Naive thymus-derived CD4-positive, alpha-beta T cell (primary cell): ENCODE data around the gene CERT1. TPM values are rescaled to one million over a fixed set of nuclear protein-coding genes. Genes with fewer than 3 reads are reported as not detected.
A peak's percentile ranks its signal among the peaks of the same experiment; 100 is the strongest.
"Not testable (repeated sequence)": the region's sequence is repeated elsewhere in the genome, so short reads cannot be mapped to it uniquely, and the experiment has no call there.

ENCODE experiments used
- ATAC-seq: fragments of 150-1000 bp; cut with Tn5 transposase; 2 replicates; pipeline ENCODE4 v1.10.0; 2021; ENCODE audit warnings: mild to moderate bottlenecking, moderate library complexity
- CTCF ChIA-PET: fragments of 350-600 bp; sonication (Branson Sonifier 250); formaldehyde crosslinking; loops from one replicate; lab custom pipeline; 2021; ENCODE audit warnings: antibody characterized with exemption; lab: Charles Lee
- POLR2A ChIA-PET: fragments of 350-600 bp; sonication (Branson Sonifier 250); formaldehyde crosslinking; loops from one replicate; lab custom pipeline; 2021; ENCODE audit warnings: antibody characterized with exemption, inconsistent platforms; lab: Charles Lee
- DNase-seq, 9 donors: peaks; one replicate each; pipeline versions ENCODE4 v3.0.0 to v3.0.0-alpha.2; 2020 to 2022; ENCODE audit warnings: mixed read lengths in 1 of 9
- H3K27ac ChIP-seq: one replicate; pipeline ENCODE4 v1.7.0; 2013; ENCODE audit warnings: mild to moderate bottlenecking, low read depth, low read length, moderate library complexity
- H3K27me3 ChIP-seq, 2 donors: one replicate each; pipeline ENCODE4 v1.7.0; 2013; ENCODE audit warnings: low read length in 2 of 2, mild to moderate bottlenecking in 2 of 2, moderate library complexity in 2 of 2; ENCODE audit not compliant: control insufficient read depth in 2 of 2, insufficient read depth in 2 of 2
- H3K36me3 ChIP-seq, 3 experiments: 1 replicate in 2 of 3; 2 replicates in 1 of 3; pipeline ENCODE4 v1.7.0; 2013; ENCODE audit warnings: low read length in 3 of 3, mild to moderate bottlenecking in 3 of 3, moderate library complexity in 1 of 3; ENCODE audit not compliant: insufficient read depth in 3 of 3, control insufficient read depth in 2 of 3
- H3K4me1 ChIP-seq, 2 donors: one replicate each; pipeline ENCODE4 v1.7.0; 2013; ENCODE audit warnings: low read length in 2 of 2, mild to moderate bottlenecking in 2 of 2, moderate library complexity in 1 of 2; ENCODE audit not compliant: control insufficient read depth in 2 of 2, insufficient read depth in 2 of 2
- H3K4me3 ChIP-seq: 2 replicates; pipeline ENCODE4 v1.7.0; 2013; ENCODE audit warnings: mild to moderate bottlenecking, low read length
- H3K9me3 ChIP-seq, 3 experiments: 1 replicate in 2 of 3; 2 replicates in 1 of 3; pipeline ENCODE4 v1.7.0; 2013; ENCODE audit warnings: low read length in 3 of 3; ENCODE audit not compliant: control insufficient read depth in 2 of 3
- H3K27ac Mint-ChIP-seq, 9 donors: one replicate each; pipeline ENCODE4 v1.8.0; 2020 to 2022; ENCODE audit warnings: mixed read lengths in 9 of 9, mild to moderate bottlenecking in 8 of 9, moderate library complexity in 5 of 9, inconsistent platforms in 2 of 9
- H3K27me3 Mint-ChIP-seq, 5 donors: one replicate each; pipeline ENCODE4 v1.8.0; 2021 to 2022; ENCODE audit warnings: mixed read lengths in 5 of 5, mild to moderate bottlenecking in 1 of 5
- H3K36me3 Mint-ChIP-seq, 5 donors: one replicate each; pipeline ENCODE4 v1.8.0; 2020 to 2022; ENCODE audit warnings: mixed read lengths in 5 of 5, mild to moderate bottlenecking in 3 of 5, inconsistent platforms in 1 of 5
- H3K4me1 Mint-ChIP-seq, 7 donors: one replicate each; pipeline ENCODE4 v1.8.0; 2020 to 2022; ENCODE audit warnings: mixed read lengths in 7 of 7, mild to moderate bottlenecking in 3 of 7, inconsistent platforms in 1 of 7
- H3K4me3 Mint-ChIP-seq, 10 donors: one replicate each; pipeline ENCODE4 v1.8.0; 2020 to 2022; ENCODE audit warnings: mild to moderate bottlenecking in 10 of 10, mixed read lengths in 10 of 10, moderate library complexity in 6 of 10, inconsistent platforms in 2 of 10
- H3K9me3 Mint-ChIP-seq, 11 donors: one replicate each; pipeline ENCODE4 v1.8.0; 2020 to 2022; ENCODE audit warnings: mixed read lengths in 11 of 11, mild to moderate bottlenecking in 4 of 11, inconsistent platforms in 1 of 11, moderate library complexity in 1 of 11
- intact Hi-C, 2 donors: fragments of 100-400 bp; cut with micrococcal nuclease; formaldehyde crosslinking; loops; one replicate each; pipeline ENCODE4 v1.15.1; 2023
- polyA plus RNA-seq, 2 donors: library from polyadenylated mRNA; unstranded; fragments of 300-500 nt; fragmentation: Illumina TruSeq; gene quantifications; one replicate each; pipeline ENCODE4 v1.2.3, GENCODE V29; 2021
- total RNA-seq, 6 experiments: library from RNA in 5 of 6; stranded (reverse) in 5 of 6; gene quantifications; 1 replicate in 5 of 6; 2 replicates in 1 of 6; pipeline ENCODE4 v1.2.3 and lab custom pipeline; 2021 to 2026

The CERT1 gene
- total and polyA plus RNA-seq, 7 experiments from 2014 or later, result 13.3 to 60.4 (median 37.7) TPM

- peaks cover 0 to 10% (median 0%) of the 10 kb centered on the region in 3 experiments for H3K36me3 ChIP-seq
- DNase-seq, H3K4me3 ChIP-seq, ATAC-seq, H3K9me3 ChIP-seq, H3K27me3 ChIP-seq, H3K27ac Mint-ChIP-seq, intact Hi-C loops, H3K9me3 Mint-ChIP-seq, H3K4me1 ChIP-seq, POLR2A ChIA-PET, H3K27me3 Mint-ChIP-seq, H3K27ac ChIP-seq, H3K4me3 Mint-ChIP-seq, CTCF ChIA-PET: not testable (repeated sequence)
- Mint-ChIP-seq H3K36me3 (peaks cover 5 to 78% (median 63%) of the 10 kb centered on the region in 5 donors), H3K4me1 (peaks cover 5 to 51% (median 28%) of the 10 kb centered on the region in 7 donors)
Measured at GRCh38 chr5:75498875-75499274, 12.6 kb downstream of the CERT1 start.

DNA sequence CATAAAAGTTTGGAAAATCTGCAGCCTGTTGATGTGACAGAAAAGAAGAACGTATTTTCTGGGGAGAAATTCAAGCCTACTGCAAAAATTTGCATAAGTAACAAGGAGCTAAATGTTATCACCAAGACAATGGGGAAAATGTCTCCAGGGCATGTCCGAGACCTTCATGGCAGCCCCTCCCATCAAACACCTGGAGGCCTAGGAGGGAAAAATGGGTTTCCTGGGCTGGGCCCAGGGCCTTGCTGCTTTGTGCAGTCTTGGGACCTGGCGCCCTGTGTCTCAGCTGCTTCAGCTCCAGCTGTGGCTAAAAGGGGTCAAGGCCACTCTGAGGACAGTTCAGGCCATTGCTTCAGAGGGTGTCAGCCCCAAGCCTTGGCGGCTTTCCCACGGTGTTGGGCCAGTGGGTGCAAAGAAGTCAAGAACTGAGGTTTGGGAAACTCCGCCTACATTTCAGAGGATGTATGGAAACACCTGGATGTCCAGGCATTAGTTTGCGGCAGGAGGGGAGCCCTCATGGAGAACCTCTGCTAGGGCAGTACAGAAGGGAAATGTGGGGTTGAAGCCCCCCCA is 13.1 kb downstream of the CERT1 start:
- Histone ChIP-seq H3K4me3 (no peak overlapping the region), H3K4me1 (no peaks in the 10 kb centered on the region), H3K27ac (no peak overlapping the region), H3K36me3 (peaks cover 0 to 13% (median 0%) of the 10 kb centered on the region in 3 experiments), H3K27me3 (no peaks in the 10 kb centered on the region), H3K9me3 (no peaks in the 10 kb centered on the region)
- ChIA-PET POLR2A (no interaction called here), CTCF (no interaction called here)
- DNase-seq, result no peak
- H3K27ac Mint-ChIP-seq, result no peak overlapping the region
- peaks cover 5 to 77% (median 65%) of the 10 kb centered on the region in 5 donors for H3K36me3 Mint-ChIP-seq
- no peak overlapping the region for H3K4me3 Mint-ChIP-seq
- intact Hi-C loops, result no loop called here
- ATAC-seq, result no peak
- H3K4me1 Mint-ChIP-seq, result peaks cover 4 to 49% (median 28%) of the 10 kb centered on the region in 7 donors
- no peaks in the 10 kb centered on the region for H3K27me3 Mint-ChIP-seq
- peaks cover 0 to 3% (median 0%) of the 10 kb centered on the region in 11 donors for H3K9me3 Mint-ChIP-seq

- H3K36me3 Mint-ChIP-seq, result peaks cover 11 to 89% (median 80%) of the 10 kb centered on the region in 5 donors
- DNase-seq (no peak), ATAC-seq (no peak)
- no peak overlapping the region for H3K4me3 ChIP-seq
- peaks cover 4 to 44% (median 20%) of the 10 kb centered on the region in 7 donors for H3K4me1 Mint-ChIP-seq
- ChIA-PET CTCF (no interaction called here), POLR2A (no interaction called here)
- H3K27me3 ChIP-seq, result no peaks in the 10 kb centered on the region
- no peak overlapping the region for H3K4me3 Mint-ChIP-seq
- H3K9me3 Mint-ChIP-seq, result peaks cover 0 to 5% (median 2%) of the 10 kb centered on the region in 11 donors
- no peaks in the 10 kb centered on the region for H3K9me3 ChIP-seq
- no peaks in the 10 kb centered on the region for H3K27me3 Mint-ChIP-seq
- H3K4me1 ChIP-seq, result no peaks in the 10 kb centered on the region
- intact Hi-C loops, result no loop called here
- H3K27ac Mint-ChIP-seq, result no peak overlapping the region
- peaks cover 0 to 28% (median 3%) of the 10 kb centered on the region in 3 experiments for H3K36me3 ChIP-seq
- no peak overlapping the region for H3K27ac ChIP-seq
Measured at GRCh38 chr5:75496026-75496425, 15.4 kb downstream of the CERT1 start.

- Mint-ChIP-seq H3K9me3 (peaks cover 2 to 41% (median 15%) of the 10 kb centered on the region in 11 donors), H3K4me3 (no peak overlapping the region), H3K4me1 (peaks cover 4 to 38% (median 21%) of the 10 kb centered on the region in 7 donors), H3K36me3 (peaks cover 17 to 79% (median 75%) of the 10 kb centered on the region in 5 donors), H3K27ac (peak overlapping the region in 1 of 9 donors; percentile 22), H3K27me3 (no peaks in the 10 kb centered on the region)
- intact Hi-C loops, result loop anchor here in 1 of 2 donors (2.0 kb wide), 1 partner anchor 19 kb away; the partner anchor contains the start of genes CERT1 and POLK
- Histone ChIP-seq H3K4me1 (no peaks in the 10 kb centered on the region), H3K9me3 (no peaks in the 10 kb centered on the region), H3K4me3 (no peak overlapping the region), H3K27ac (no peak overlapping the region), H3K36me3 (peaks cover 0 to 23% (median 3%) of the 10 kb centered on the region in 3 experiments), H3K27me3 (no peaks in the 10 kb centered on the region)
- ChIA-PET POLR2A (no interaction called here), CTCF (no interaction called here)
- DNase-seq (no peak), ATAC-seq (no peak)
Measured at GRCh38 chr5:75491621-75492020, 19.8 kb downstream of the CERT1 start.

DNA sequence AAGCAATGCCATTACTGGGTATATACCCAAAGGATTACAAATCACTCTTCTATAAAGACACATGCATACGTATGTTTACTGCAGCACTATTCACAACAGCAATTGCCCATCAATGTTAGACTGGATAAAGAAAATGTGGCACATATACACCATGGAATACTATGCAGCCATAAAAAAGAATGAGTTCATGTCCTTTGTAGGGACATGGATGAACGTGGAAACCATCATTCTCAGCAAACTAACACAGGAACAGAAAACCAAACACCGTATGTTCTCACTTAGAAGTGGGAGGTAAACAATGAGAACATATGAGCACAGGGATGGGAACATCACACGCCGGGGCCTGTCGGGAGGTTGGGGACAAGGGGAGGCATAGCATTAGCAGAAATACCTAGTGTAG is 21.6 kb downstream of the CERT1 start:
- DNase-seq, H3K27ac Mint-ChIP-seq, H3K27ac ChIP-seq, H3K4me3 ChIP-seq, H3K27me3 Mint-ChIP-seq, H3K27me3 ChIP-seq, H3K9me3 ChIP-seq, intact Hi-C loops, H3K4me3 Mint-ChIP-seq, H3K4me1 ChIP-seq, POLR2A ChIA-PET, CTCF ChIA-PET, ATAC-seq: not testable (repeated sequence)
- Mint-ChIP-seq H3K4me1 (peaks cover 8 to 45% (median 32%) of the 10 kb centered on the region in 7 donors), H3K9me3 (peaks cover 4 to 59% (median 29%) of the 10 kb centered on the region in 11 donors), H3K36me3 (peaks cover 17 to 88% (median 83%) of the 10 kb centered on the region in 5 donors)
- H3K36me3 ChIP-seq, result peaks cover 0 to 23% (median 3%) of the 10 kb centered on the region in 3 experiments

- Mint-ChIP-seq H3K4me3 (peak overlapping the region in 1 of 10 donors; percentile 1), H3K36me3 (peaks cover 24 to 79% (median 77%) of the 10 kb centered on the region in 5 donors), H3K9me3 (peaks cover 8 to 63% (median 35%) of the 10 kb centered on the region in 11 donors), H3K27me3 (no peaks in the 10 kb centered on the region), H3K27ac (no peak overlapping the region), H3K4me1 (peaks cover 8 to 71% (median 44%) of the 10 kb centered on the region in 7 donors)
- ChIA-PET CTCF (interaction anchor here (0.7 kb wide), 1 partner anchor 18 kb away, joined by 3 read pairs; no protein-coding TSS in a partner anchor), POLR2A (no interaction called here)
- Histone ChIP-seq H3K36me3 (no peaks in the 10 kb centered on the region), H3K4me3 (no peak overlapping the region), H3K9me3 (peaks cover 0 to 7% (median 0%) of the 10 kb centered on the region in 3 experiments), H3K27ac (no peak overlapping the region), H3K27me3 (no peaks in the 10 kb centered on the region), H3K4me1 (no peaks in the 10 kb centered on the region)
- DNase-seq (no peak), ATAC-seq (no peak)
- intact Hi-C loops, result no loop called here
Measured at GRCh38 chr5:75484605-75485004, 26.8 kb downstream of the CERT1 start.
